Endothelial cell of umbilical vein (primary cell): ENCODE results near the gene MIB1.

ENCODE experiments used
- EZH2 ChIP-seq: IDR thresholded peaks from 2 replicates; pipeline ENCODE4 v1.6.1; 2012; ENCODE audit warnings: borderline replicate concordance, low read depth, mild to moderate bottlenecking, moderate library complexity, low read length, inconsistent platforms; ENCODE audit not compliant: severe bottlenecking
- MYC ChIP-seq: IDR thresholded peaks from one replicate; pipeline ENCODE4 v1.6.1; 2011; ENCODE audit warnings: mild to moderate bottlenecking, low read depth, low read length
- POLR2A ChIP-seq: IDR thresholded peaks from 2 replicates; pipeline ENCODE4 v1.6.1; 2012; ENCODE audit warnings: low read depth, mild to moderate bottlenecking, control low read depth, low read length
- POLR2AphosphoS5 ChIP-seq: IDR thresholded peaks from 2 replicates; pipeline ENCODE4 v1.6.1; 2012; ENCODE audit warnings: low read depth, mild to moderate bottlenecking, control low read depth, low read length, moderate library complexity; ENCODE audit not compliant: insufficient read depth
- TF ChIP-seq, protein P1 (sequence below), 2 donors: IDR thresholded peaks; 1 replicate in 1 of 2; 2 replicates in 1 of 2; pipeline ENCODE4 v1.5.1; 2011; ENCODE audit warnings: low read length in 2 of 2, mild to moderate bottlenecking in 2 of 2, moderate library complexity in 2 of 2, control low read depth in 1 of 2, inconsistent platforms in 1 of 2, low read depth in 1 of 2; ENCODE audit not compliant: insufficient read depth in 1 of 2; ENCODE audit errors: extremely low read depth in 1 of 2

DNA sequence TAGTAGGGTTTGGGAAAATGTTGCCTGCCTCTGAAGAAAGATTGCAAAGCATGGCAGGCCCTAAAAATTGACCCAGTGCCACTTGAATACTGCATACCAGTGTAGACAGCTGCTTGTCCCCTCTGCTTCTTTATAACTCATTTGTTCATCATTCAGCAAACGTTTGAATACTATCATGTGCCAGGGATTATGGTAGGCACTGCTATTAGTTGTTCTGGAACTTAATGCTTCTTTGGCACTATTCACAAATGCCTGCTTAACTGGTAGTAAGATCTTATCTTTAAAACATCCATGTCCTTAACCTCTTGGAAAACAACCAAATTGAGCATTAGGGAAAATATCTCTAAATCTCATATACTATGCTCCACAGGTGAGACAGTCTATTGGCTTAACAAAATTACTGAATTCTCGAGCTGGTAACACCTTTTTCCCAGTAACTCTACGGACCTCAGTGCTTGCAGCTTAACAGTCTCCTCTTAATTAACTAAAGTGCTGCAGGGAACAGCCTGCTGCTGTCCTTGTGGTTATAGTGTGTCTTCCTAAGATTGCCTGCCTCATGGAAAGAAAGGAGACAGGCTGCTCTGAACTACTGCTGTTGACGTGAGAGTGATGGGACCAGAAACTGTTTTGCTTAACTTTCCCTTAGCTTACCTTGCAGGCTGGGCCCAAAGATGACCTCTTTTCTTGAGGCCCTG, 93.2 kb downstream of the MIB1 start:
- TF ChIP-seq, protein P1, sequence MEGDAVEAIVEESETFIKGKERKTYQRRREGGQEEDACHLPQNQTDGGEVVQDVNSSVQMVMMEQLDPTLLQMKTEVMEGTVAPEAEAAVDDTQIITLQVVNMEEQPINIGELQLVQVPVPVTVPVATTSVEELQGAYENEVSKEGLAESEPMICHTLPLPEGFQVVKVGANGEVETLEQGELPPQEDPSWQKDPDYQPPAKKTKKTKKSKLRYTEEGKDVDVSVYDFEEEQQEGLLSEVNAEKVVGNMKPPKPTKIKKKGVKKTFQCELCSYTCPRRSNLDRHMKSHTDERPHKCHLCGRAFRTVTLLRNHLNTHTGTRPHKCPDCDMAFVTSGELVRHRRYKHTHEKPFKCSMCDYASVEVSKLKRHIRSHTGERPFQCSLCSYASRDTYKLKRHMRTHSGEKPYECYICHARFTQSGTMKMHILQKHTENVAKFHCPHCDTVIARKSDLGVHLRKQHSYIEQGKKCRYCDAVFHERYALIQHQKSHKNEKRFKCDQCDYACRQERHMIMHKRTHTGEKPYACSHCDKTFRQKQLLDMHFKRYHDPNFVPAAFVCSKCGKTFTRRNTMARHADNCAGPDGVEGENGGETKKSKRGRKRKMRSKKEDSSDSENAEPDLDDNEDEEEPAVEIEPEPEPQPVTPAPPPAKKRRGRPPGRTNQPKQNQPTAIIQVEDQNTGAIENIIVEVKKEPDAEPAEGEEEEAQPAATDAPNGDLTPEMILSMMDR (IDR thresholded peaks at IDR 0.05; ENCODE audit: extremely low read depth in 1 of 2, insufficient read depth in 1 of 2, low read depth in 1 of 2, low read length in 2 of 2) = no peak
- no peak for TF ChIP-seq POLR2A
- no peak for TF ChIP-seq EZH2
- no peak for TF ChIP-seq POLR2AphosphoS5
- no peak for TF ChIP-seq MYC
